PC-9 (cell line): ENCODE results near the gene GRP. TPM values are rescaled to one million over a fixed set of nuclear protein-coding genes. Genes with fewer than 3 reads are reported as not detected.

ENCODE experiments used
- BruUV-seq: library from RNA; stranded (reverse); fragments of 400-500 nt; replicated peaks from 2 replicates; lab custom pipeline; 2021; lab: Mats Ljungman, UMichigan
- CTCF ChIA-PET: fragments of 300-600 bp; sonication (Branson Sonifier 250); formaldehyde crosslinking; loops from one replicate; lab custom pipeline; 2022; ENCODE audit warnings: antibody characterized with exemption; lab: Charles Lee
- POLR2A ChIA-PET: fragments of 300-600 bp; sonication (Branson Sonifier 250); formaldehyde crosslinking; loops from one replicate; lab custom pipeline; 2022; ENCODE audit warnings: antibody characterized with exemption; ENCODE audit not compliant: unreplicated experiment; lab: Charles Lee
- DNase-seq, 2 experiments: peaks; one replicate each; pipeline versions ENCODE4 v3.0.0 to v3.0.0-alpha.2; 2015 to 2022; ENCODE audit warnings: mixed read lengths in 1 of 2
- H2AFZ ChIP-seq: fragments of 200-600 bp; sonication (generic); 2 replicates; pipeline ENCODE4 v1.8.1; 2017; ENCODE audit warnings: antibody characterized with exemption
- H3F3A ChIP-seq: fragments of 200-600 bp; sonication (generic); 2 replicates; pipeline ENCODE4 v1.8.1; 2017; ENCODE audit warnings: antibody characterized with exemption, mild to moderate bottlenecking, low read depth; ENCODE audit not compliant: insufficient read depth
- H3K27ac ChIP-seq: fragments of 200-600 bp; sonication (generic); 2 replicates; pipeline ENCODE4 v1.6.1; 2016; ENCODE audit warnings: mixed run types
- H3K27me3 ChIP-seq: fragments of 200-600 bp; sonication (generic); 2 replicates; pipeline ENCODE4 v1.6.1; 2016; ENCODE audit warnings: low read depth, mixed run types; ENCODE audit not compliant: insufficient read depth
- H3K36me3 ChIP-seq: fragments of 200-600 bp; sonication (generic); 2 replicates; pipeline ENCODE4 v1.6.1; 2016; ENCODE audit warnings: low read depth, mixed run types
- H3K4me1 ChIP-seq: fragments of 200-600 bp; sonication (generic); replicated peaks from 2 replicates; pipeline ENCODE4 v1.6.1; 2016; ENCODE audit warnings: mixed run types; ENCODE audit not compliant: insufficient read depth
- H3K4me2 ChIP-seq: fragments of 200-600 bp; sonication (generic); 2 replicates; pipeline ENCODE4 v1.6.1; 2017; ENCODE audit warnings: mixed run types
- H3K4me3 ChIP-seq: fragments of 200-600 bp; sonication (generic); 2 replicates; pipeline ENCODE4 v1.6.1; 2016; ENCODE audit warnings: mixed run types
- H3K79me2 ChIP-seq: fragments of 200-600 bp; sonication (generic); 2 replicates; pipeline ENCODE4 v1.6.1; 2017; ENCODE audit warnings: low read depth, mixed run types
- H3K9me2 ChIP-seq: fragments of 200-600 bp; sonication (generic); 2 replicates; pipeline ENCODE4 v1.8.1; 2017; ENCODE audit warnings: mild to moderate bottlenecking; ENCODE audit not compliant: insufficient read depth
- H3K9me3 ChIP-seq: fragments of 200-600 bp; sonication (generic); 2 replicates; pipeline ENCODE4 v1.8.1; 2016; ENCODE audit warnings: low read depth; ENCODE audit not compliant: insufficient read depth
- H4K20me1 ChIP-seq: fragments of 200-600 bp; sonication (generic); 2 replicates; pipeline ENCODE4 v1.8.1; 2017; ENCODE audit not compliant: insufficient read depth
- CTCF ChIP-seq: fragments of 200-600 bp; sonication (generic); conservative IDR thresholded peaks from 2 replicates; pipeline ENCODE4 v1.6.1; 2017; ENCODE audit warnings: mixed run types, antibody characterized with exemption, mild to moderate bottlenecking, moderate library complexity
- EZH2 ChIP-seq: fragments of 200-600 bp; sonication (generic); IDR thresholded peaks from 2 replicates; pipeline ENCODE4 v1.8.0; 2017; ENCODE audit warnings: antibody characterized with exemption, low read depth
- intact Hi-C: fragments of 100-400 bp; cut with micrococcal nuclease; formaldehyde crosslinking; loops from one replicate; pipeline ENCODE4 v1.10.0; 2022; ENCODE audit not compliant: unreplicated experiment
- total RNA-seq: library from RNA; stranded (reverse); gene quantifications from 2 replicates; pipeline ENCODE4 v1.2.3, GENCODE V29; 2021

Gene GRP
- total RNA-seq, 1 experiment from 2014 or later: not detected

- Histone ChIP-seq H3K4me3 (no peak overlapping the region), H3F3A (no peaks in the 10 kb centered on the region), H3K27ac (no peak overlapping the region), H3K9me3 (no peaks in the 10 kb centered on the region), H2AFZ (no peak overlapping the region), H3K4me1 (no peaks in the 10 kb centered on the region), H3K36me3 (no peaks in the 10 kb centered on the region), H3K79me2 (no peaks in the 10 kb centered on the region), H4K20me1 (no peaks in the 10 kb centered on the region), H3K9me2 (no peaks in the 10 kb centered on the region), H3K27me3 (no peaks in the 10 kb centered on the region), H3K4me2 (no peak overlapping the region)
- TF ChIP-seq EZH2 (no peak), CTCF (no peak)
- intact Hi-C loops: no loop called here
- POLR2A ChIA-PET: no interaction called here
- no peak for DNase-seq
- CTCF ChIA-PET: no interaction called here
- no TSS peak for BruUV-seq
Measured at GRCh38 chr18:59279722-59280121, 59.8 kb downstream of the GRP start.

Other genes starting within 250 kb of the GRP start
- gene SEC11C, start 80.3 kb upstream of the GRP start, total RNA-seq: 15.7 and 15.8 TPM in 2 replicates
- gene RAX, start 53.3 kb downstream of the GRP start, total RNA-seq: not detected in 2 replicates
- not detected in 2 replicates for gene CPLX4, start 98.5 kb downstream of the GRP start, total RNA-seq
- gene LMAN1, start 139.1 kb downstream of the GRP start, total RNA-seq: 77.3 and 78.3 TPM in 2 replicates